ENCODE data around the gene POLR2J3.
"Not testable (repeated sequence)": the region's sequence is repeated elsewhere in the genome, so short reads cannot be mapped to it uniquely, and the experiment has no call there.

- TF ChIP-seq CTCF (IDR thresholded peaks at IDR 0.05), result peak; percentile 73
- not testable (repeated sequence) for TF ChIP-seq EZH2 (IDR thresholded peaks at IDR 0.05; ENCODE audit: borderline replicate concordance, insufficient read depth, low read depth, low read length, poor library complexity, severe bottlenecking)
Measured at GRCh38 chr7:102572261-102573239, at the start of gene POLR2J3.

Measured in B cell (primary cell).